KMS-11 (cell line): Measurements from ENCODE around the gene ALMS1.
"Not testable (repeated sequence)": the region's sequence is repeated elsewhere in the genome, so short reads cannot be mapped to it uniquely, and the experiment has no call there.

ENCODE experiments used
- H2AFZ ChIP-seq: fragments of 200-600 bp; sonication (generic); 2 replicates; pipeline ENCODE4 v1.6.1; 2016; ENCODE audit warnings: antibody characterized with exemption, mixed run types, low read depth
- H3K27ac ChIP-seq: fragments of 200-600 bp; sonication (generic); 2 replicates; pipeline ENCODE4 v1.6.1; 2016; ENCODE audit warnings: mild to moderate bottlenecking, mixed run types
- H3K27me3 ChIP-seq: fragments of 200-600 bp; sonication (generic); 2 replicates; pipeline ENCODE4 v1.6.1; 2017; ENCODE audit warnings: mild to moderate bottlenecking, low read depth, mixed run types, moderate library complexity; ENCODE audit not compliant: insufficient read depth
- H3K36me3 ChIP-seq: fragments of 200-600 bp; sonication (generic); 2 replicates; pipeline ENCODE4 v1.6.1; 2017; ENCODE audit warnings: mild to moderate bottlenecking, mixed run types; ENCODE audit not compliant: insufficient read depth
- H3K4me1 ChIP-seq: fragments of 200-600 bp; sonication (generic); 2 replicates; pipeline ENCODE4 v1.6.1; 2016; ENCODE audit warnings: mild to moderate bottlenecking, low read depth, mixed run types; ENCODE audit not compliant: poor library complexity, severe bottlenecking
- H3K4me2 ChIP-seq: fragments of 200-600 bp; sonication (generic); 2 replicates; pipeline ENCODE4 v1.7.0; 2016; ENCODE audit warnings: mild to moderate bottlenecking, mixed run types
- H3K4me3 ChIP-seq: fragments of 200-600 bp; sonication (generic); IDR thresholded peaks from 2 replicates; pipeline ENCODE4 v1.6.1; 2017; ENCODE audit warnings: low read depth, low read length, mixed read lengths; ENCODE audit not compliant: insufficient read depth
- H3K79me2 ChIP-seq: fragments of 200-600 bp; sonication (generic); 2 replicates; pipeline ENCODE4 v1.6.1; 2016; ENCODE audit warnings: low read depth, mixed run types; ENCODE audit not compliant: insufficient read depth
- H3K9ac ChIP-seq: fragments of 200-600 bp; sonication (generic); 2 replicates; pipeline ENCODE4 v1.6.1; 2016; ENCODE audit warnings: mild to moderate bottlenecking, mixed run types
- H4K20me1 ChIP-seq: fragments of 200-600 bp; sonication (generic); 2 replicates; pipeline ENCODE4 v1.6.1; 2016; ENCODE audit warnings: mild to moderate bottlenecking, mixed run types; ENCODE audit not compliant: insufficient read depth
- TF ChIP-seq, protein P1 (sequence below): fragments of 200-600 bp; sonication (generic); conservative IDR thresholded peaks from 2 replicates; pipeline ENCODE4 v1.6.1; 2017; ENCODE audit warnings: low read depth, mild to moderate bottlenecking, antibody characterized with exemption, low read length, moderate library complexity, mixed read lengths

Gene ALMS1

GRCh38 chr2:73641767-73642062, 256.1 kb downstream of the ALMS1 start:
- no peak overlapping the region for H3K27ac ChIP-seq

DNA sequence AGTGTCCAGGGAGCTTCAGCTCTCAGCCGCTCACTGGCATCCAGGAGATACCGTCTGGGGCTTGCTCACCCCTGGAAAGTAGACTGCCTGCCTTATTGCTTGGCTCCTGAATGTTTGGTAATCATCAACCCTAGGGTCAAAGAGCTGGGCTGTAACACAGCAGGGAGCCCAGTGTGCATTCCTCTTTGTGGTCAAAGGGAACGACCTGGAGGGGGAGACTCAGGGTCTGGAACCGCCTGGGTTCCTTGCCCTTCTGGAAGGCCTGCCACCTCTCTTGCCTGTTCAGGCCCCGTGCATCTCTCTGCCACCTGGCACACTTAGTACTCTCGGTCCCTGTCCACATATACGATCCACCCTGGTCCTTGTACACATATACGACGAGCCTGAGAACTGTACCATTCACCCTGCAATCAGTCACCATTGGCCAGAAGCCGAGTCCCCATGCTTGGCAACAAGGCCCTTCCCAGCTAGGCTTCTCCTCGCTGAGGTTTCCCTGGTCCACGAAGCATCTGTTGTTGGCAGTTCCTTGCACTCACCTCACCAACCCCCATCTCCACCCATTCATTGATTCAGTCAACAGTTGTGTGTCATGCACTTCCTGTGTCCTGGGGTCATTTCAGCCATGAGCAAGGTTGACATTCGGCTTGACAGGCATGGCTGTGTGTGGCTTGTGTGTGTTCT, 256.8 kb downstream of the ALMS1 start, which contains the start of gene NAT8:
TSS of gene NAT8 (minus strand) at position 85 of the 681 bp plus-strand sequence. CDS start 794 bp downstream, outside the sequence.
- no peak within 1 kb of the TSS for H2AFZ ChIP-seq
- no peak within 1 kb of the TSS for H3K4me2 ChIP-seq
- no peak within 1 kb of the TSS for H3K9ac ChIP-seq
- no peaks in the 10 kb centered on the region for H4K20me1 ChIP-seq
- H3K27me3 ChIP-seq, result no peaks in the 10 kb centered on the region
- no peaks in the 10 kb centered on the region for H3K4me1 ChIP-seq
- no peaks in the 10 kb centered on the region for H3K79me2 ChIP-seq
- no peaks in the 10 kb centered on the region for H3K36me3 ChIP-seq
- no peak within 1 kb of the TSS for H3K4me3 ChIP-seq
- TF ChIP-seq, protein P1, sequence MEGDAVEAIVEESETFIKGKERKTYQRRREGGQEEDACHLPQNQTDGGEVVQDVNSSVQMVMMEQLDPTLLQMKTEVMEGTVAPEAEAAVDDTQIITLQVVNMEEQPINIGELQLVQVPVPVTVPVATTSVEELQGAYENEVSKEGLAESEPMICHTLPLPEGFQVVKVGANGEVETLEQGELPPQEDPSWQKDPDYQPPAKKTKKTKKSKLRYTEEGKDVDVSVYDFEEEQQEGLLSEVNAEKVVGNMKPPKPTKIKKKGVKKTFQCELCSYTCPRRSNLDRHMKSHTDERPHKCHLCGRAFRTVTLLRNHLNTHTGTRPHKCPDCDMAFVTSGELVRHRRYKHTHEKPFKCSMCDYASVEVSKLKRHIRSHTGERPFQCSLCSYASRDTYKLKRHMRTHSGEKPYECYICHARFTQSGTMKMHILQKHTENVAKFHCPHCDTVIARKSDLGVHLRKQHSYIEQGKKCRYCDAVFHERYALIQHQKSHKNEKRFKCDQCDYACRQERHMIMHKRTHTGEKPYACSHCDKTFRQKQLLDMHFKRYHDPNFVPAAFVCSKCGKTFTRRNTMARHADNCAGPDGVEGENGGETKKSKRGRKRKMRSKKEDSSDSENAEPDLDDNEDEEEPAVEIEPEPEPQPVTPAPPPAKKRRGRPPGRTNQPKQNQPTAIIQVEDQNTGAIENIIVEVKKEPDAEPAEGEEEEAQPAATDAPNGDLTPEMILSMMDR, result no peak
- no peak within 1 kb of the TSS for H3K27ac ChIP-seq

More at GRCh38 chr2:73641767-73642062, 256.1 kb downstream of the ALMS1 start:
- TF ChIP-seq, protein P1, result no peak
- H3K36me3 ChIP-seq, result no peaks in the 10 kb centered on the region
- no peak overlapping the region for H3K4me2 ChIP-seq
- H3K4me1 ChIP-seq, result no peaks in the 10 kb centered on the region
- H3K27me3 ChIP-seq, result no peaks in the 10 kb centered on the region
- no peaks in the 10 kb centered on the region for H3K79me2 ChIP-seq
- no peaks in the 10 kb centered on the region for H4K20me1 ChIP-seq
- H2AFZ ChIP-seq, result no peak overlapping the region
- no peak overlapping the region for H3K9ac ChIP-seq
- no peak overlapping the region for H3K4me3 ChIP-seq

DNA sequence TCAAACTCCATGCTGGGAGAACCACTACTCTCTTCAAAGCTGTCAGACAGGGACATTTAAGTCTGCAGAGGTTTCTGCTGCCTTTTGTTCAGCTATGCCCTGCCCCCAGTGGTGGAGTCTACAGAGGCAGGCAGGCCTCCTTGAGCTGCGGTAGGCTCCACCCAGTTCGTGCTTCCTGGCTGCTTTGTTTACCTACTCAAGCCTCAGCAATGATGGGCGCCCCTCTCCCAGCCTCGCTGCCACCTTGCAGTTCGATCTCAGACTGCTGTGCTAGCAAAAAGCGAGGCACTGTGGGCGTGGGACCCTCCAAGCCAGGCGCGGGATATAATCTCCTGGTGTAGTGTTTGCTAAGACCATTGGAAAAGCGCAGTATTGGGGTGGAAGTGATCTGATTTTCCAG, 262.1 kb downstream of the ALMS1 start:
- not testable (repeated sequence) for H3K27me3 ChIP-seq, H3K79me2 ChIP-seq, H2AFZ ChIP-seq, H3K4me1 ChIP-seq, H4K20me1 ChIP-seq, H3K36me3 ChIP-seq, H3K4me2 ChIP-seq, H3K27ac ChIP-seq, H3K4me3 ChIP-seq, H3K9ac ChIP-seq

DNA sequence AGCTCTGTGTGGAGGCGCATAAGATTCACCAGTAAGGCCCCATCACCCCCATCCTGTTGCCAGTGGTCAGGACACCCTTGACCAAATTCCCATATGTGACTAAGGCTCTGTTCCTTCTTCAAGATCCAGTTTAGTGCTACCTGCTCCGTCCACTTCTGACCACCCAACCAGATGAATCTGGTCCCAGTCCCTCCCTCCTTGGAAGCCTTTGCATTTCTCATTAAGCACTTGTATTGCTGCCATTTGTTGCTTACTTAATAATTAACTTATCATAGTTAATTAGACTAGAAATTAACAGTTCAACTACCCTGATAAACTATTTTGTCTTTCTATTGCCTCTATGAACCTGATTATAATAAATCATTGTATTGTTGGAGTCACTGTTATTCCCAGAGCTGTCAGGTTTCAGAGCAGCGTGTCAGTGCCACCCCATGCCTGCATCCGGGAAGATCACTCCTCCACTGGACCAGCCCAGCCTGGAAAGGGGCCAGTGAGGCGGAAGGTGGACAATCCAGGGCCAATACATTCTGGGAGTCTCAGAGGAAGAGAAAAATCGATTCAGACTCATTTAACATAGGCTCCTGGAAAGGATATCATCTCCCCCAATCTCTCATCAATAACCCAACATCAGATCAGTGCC, 266.1 kb downstream of the ALMS1 start:
- Histone ChIP-seq H3K79me2 (no peaks in the 10 kb centered on the region), H3K4me1 (no peaks in the 10 kb centered on the region), H4K20me1 (no peaks in the 10 kb centered on the region), H3K27ac (no peak overlapping the region), H3K36me3 (no peaks in the 10 kb centered on the region), H2AFZ (no peak overlapping the region), H3K27me3 (no peaks in the 10 kb centered on the region), H3K4me2 (no peak overlapping the region), H3K4me3 (no peak overlapping the region), H3K9ac (no peak overlapping the region)
- TF ChIP-seq, protein P1, result no peak

GRCh38 chr2:73652348-73652747, 266.7 kb downstream of the ALMS1 start:
- H3K9ac ChIP-seq, result no peak overlapping the region
- H3K27me3 ChIP-seq, result no peaks in the 10 kb centered on the region
- TF ChIP-seq, protein P1, result no peak

More at GRCh38 chr2:73652348-73652747, 266.7 kb downstream of the ALMS1 start:
- Histone ChIP-seq H3K4me1 (no peaks in the 10 kb centered on the region), H3K27ac (no peak overlapping the region), H4K20me1 (no peaks in the 10 kb centered on the region), H3K36me3 (no peaks in the 10 kb centered on the region), H2AFZ (no peak overlapping the region), H3K4me3 (no peak overlapping the region), H3K4me2 (no peak overlapping the region), H3K79me2 (no peaks in the 10 kb centered on the region)
